ENCODE measurements around the gene ZNF540.
"Not testable (repeated sequence)": the region's sequence is repeated elsewhere in the genome, so short reads cannot be mapped to it uniquely, and the experiment has no call there.

ZNF540 gene

DNA sequence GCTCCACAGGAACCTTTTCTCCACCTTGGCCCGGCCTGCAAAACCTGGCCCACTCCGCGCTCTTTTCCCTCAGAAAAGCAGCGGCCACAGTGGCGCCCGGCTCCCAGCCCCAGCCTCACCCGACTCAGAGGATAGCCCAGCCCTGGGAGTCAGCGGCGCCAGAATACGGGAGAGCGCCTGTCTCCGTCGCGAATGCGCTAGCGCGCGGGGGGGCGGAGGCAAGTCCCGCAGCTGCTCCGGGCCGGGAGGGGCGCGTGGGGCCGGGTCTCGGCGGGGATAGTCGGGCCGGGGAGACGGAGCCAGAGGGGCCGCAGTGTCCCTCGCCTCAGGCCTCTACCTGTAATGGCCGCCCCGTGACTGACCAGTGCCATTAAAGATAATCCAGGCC, 60.6 kb downstream of the ZNF540 start, which contains the start of gene ZFP30:
Gene ZFP30 (minus strand): TSS at position 165 of the 388 bp plus-strand sequence. CDS start 7,643 bp downstream, outside the sequence.
- Histone ChIP-seq H3K27ac (peak within 1 kb of the TSS; percentile 76 to 93), H3K4me3 (peak within 1 kb of the TSS; percentile 72)
- TF ChIP-seq, protein P1, sequence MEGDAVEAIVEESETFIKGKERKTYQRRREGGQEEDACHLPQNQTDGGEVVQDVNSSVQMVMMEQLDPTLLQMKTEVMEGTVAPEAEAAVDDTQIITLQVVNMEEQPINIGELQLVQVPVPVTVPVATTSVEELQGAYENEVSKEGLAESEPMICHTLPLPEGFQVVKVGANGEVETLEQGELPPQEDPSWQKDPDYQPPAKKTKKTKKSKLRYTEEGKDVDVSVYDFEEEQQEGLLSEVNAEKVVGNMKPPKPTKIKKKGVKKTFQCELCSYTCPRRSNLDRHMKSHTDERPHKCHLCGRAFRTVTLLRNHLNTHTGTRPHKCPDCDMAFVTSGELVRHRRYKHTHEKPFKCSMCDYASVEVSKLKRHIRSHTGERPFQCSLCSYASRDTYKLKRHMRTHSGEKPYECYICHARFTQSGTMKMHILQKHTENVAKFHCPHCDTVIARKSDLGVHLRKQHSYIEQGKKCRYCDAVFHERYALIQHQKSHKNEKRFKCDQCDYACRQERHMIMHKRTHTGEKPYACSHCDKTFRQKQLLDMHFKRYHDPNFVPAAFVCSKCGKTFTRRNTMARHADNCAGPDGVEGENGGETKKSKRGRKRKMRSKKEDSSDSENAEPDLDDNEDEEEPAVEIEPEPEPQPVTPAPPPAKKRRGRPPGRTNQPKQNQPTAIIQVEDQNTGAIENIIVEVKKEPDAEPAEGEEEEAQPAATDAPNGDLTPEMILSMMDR (IDR thresholded peaks at IDR 0.05) = no peak
- peak; percentile 91 for DNase-seq (ENCODE audit: low spot score)

DNA sequence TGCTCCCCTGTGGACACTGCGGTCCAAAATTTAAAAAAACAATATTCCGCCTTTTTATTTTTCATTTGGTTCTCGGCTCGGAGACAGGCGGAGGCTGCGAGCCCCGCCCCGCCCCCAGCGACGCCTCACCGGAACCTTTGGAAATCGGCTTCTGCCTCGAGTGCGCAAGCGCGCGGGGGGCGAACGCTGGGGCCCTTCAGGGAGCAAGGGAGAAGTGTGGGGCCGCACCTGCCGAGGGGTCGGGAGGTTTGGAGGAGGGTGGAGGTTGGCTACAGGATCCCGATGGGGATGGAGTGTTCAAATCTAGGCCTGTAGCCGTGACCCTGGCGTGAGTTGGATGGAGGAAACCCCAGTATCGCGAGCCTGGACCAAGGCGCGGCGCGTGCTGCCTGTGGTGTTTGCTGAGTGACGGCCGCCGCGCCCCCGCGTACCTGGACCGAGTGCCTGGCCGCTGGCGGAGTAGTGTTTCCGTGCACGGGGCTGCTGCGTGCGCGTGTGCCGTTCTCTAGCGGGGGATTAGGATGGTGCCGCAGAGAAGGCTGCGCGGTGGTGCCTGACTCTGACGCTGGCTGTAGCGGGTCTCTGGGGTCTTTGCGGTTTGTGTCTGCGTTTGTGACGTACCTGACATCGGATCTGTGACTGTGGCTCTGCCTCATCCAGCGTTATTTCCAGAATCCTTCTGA, 61.2 kb downstream of the ZNF540 start:
- Histone ChIP-seq H3K27ac (peak overlapping the region; percentile 76 to 93), H3K4me3 (peak overlapping the region; percentile 72)
- TF ChIP-seq, protein P1 (IDR thresholded peaks at IDR 0.05) = no peak
- peak; percentile 83 for DNase-seq (ENCODE audit: low spot score)

DNA sequence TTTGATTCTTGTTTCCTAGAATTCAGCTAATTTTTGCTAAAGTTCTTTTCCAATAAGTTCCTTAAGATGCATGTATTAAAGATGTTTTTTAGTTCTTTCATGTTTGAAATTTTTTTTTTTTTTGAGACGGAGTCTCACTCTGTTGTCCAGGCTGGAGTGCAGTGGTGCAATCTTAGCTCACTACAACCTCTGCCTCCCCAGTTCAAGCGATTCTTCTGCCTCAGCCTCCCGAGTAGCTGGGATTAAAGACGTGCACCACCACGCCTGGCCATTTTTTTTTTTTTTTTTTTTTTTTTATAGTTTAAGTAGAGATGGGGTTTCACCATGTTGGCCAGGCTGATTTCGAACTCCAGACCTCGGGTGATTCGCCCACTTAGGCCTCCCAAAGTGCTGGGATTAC, 62.5 kb downstream of the ZNF540 start:
- H3K27ac ChIP-seq; H3K4me3 ChIP-seq; DNase-seq (ENCODE audit: low spot score): not testable (repeated sequence)

All from coronary artery (tissue), 2 donors.